ENCODE results near the gene COL4A1. TPM values are rescaled to one million over a fixed set of nuclear protein-coding genes. Genes with fewer than 3 reads are reported as not detected.
A peak's percentile ranks its signal among the peaks of the same experiment; 100 is the strongest.
"Not testable (repeated sequence)": the region's sequence is repeated elsewhere in the genome, so short reads cannot be mapped to it uniquely, and the experiment has no call there.

The COL4A1 gene
- total RNA-seq, 2 experiments from 2014 or later: not detected

DNA sequence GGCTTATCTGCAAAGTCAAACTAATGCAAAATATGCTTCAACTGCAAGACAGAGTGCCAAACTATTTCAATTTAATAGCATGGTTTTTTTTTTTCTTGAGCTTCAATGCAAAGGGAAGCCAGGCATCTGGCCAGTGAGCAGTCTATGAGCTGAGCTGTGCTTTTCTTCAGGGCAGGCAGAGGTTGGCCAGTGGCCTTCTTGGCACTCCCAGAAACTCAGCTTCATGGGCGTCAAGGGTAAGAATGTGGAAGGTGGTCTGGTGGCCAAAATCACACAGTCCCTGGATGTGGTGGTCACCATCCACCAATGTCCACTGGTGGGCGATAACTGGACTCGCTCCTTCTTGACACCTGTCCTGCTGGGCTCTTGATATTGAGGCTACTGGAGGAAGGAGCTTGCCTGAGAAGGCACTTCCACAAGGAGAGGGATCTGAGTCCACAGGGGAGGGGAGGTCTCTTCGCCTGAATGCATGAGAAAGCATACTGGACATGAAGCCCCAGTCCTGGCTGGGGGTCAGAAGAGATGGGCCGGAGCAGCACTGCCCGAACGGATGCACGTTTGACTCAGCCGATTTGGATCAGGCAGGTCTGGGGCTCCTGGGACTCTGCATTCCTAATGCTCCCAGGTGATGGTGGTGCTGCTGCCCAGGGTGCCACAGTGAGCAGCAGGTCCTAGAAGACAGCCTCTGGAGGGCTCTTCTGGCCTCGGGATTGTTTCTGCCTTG is 17.2 kb upstream of the COL4A1 start:
- H3K27ac Mint-ChIP-seq: no peak overlapping the region
- peaks cover 38% of the 10 kb centered on the region for H3K27me3 Mint-ChIP-seq
- POLR2A ChIA-PET: no interaction called here
- no peak overlapping the region for H3K4me3 Mint-ChIP-seq
- no peak for DNase-seq
- peaks cover 5% of the 10 kb centered on the region for H3K4me1 Mint-ChIP-seq
- no peaks in the 10 kb centered on the region for H3K36me3 Mint-ChIP-seq
- H3K9me3 Mint-ChIP-seq: no peaks in the 10 kb centered on the region
- no peak for ATAC-seq (ENCODE audit: low read depth)

DNA sequence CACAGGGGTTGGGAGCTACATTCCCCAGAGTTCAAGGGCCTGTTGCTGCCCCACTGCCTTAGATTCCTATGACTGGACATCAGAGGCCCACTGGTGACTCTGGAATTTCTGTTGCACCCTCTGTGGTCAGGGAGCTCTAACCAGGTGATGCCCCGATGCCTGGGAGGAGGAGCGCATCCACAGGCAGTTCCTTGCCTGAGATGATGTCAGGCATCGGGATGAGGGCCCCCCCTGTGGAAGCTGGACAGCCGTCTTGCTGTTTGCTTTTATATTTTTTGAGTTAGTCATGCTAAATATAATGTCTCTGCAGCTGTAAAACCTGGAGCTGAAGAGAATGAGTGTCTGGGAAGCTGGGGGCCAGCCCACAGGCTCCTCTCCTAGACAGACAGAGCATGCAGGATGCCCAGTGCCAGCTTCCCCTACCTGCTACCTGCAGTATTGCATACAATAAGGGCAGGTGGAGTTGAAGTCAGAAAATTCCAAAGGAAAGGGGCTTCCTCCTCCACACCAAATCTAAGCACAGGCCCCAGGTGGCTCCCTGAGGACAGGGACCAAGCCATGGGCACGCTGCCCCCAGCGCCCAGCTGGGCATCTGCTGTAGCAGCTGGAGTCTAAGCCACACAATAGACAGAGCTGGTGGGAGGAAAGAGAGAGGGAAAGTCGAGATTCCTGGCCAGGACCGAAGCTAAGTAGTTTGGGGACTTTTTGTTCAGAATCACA is 16.4 kb upstream of the COL4A1 start:
- Mint-ChIP-seq H3K36me3 (no peaks in the 10 kb centered on the region), H3K27ac (no peak overlapping the region), H3K4me3 (no peak overlapping the region), H3K9me3 (no peaks in the 10 kb centered on the region), H3K4me1 (peaks cover 5% of the 10 kb centered on the region), H3K27me3 (peaks cover 35% of the 10 kb centered on the region)
- no peak for ATAC-seq (ENCODE audit: low read depth)
- DNase-seq: no peak
- POLR2A ChIA-PET: no interaction called here

DNA sequence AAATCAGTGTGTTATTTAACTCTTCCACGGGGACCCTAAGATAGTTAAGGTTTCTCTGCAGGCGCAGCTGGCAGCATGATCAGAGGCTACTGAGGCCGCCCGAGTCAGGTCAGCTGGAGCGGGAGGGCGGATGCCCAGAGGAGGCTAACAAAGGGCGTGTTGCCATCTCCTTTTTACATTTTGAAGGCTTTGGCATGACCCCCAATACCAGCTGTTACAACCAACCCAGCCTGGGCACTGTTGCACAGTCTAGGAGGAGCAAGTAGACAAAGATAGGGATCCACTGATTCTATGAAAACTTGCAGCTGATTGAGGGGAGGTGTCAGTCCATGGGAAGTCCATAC is 15.8 kb upstream of the COL4A1 start:
- Mint-ChIP-seq H3K27ac (no peak overlapping the region), H3K4me1 (peaks cover 5% of the 10 kb centered on the region), H3K4me3 (no peak overlapping the region), H3K9me3 (no peaks in the 10 kb centered on the region), H3K36me3 (no peaks in the 10 kb centered on the region), H3K27me3 (peaks cover 38% of the 10 kb centered on the region)
- POLR2A ChIA-PET: no interaction called here
- DNase-seq: no peak
- ATAC-seq (ENCODE audit: low read depth): no peak

DNA sequence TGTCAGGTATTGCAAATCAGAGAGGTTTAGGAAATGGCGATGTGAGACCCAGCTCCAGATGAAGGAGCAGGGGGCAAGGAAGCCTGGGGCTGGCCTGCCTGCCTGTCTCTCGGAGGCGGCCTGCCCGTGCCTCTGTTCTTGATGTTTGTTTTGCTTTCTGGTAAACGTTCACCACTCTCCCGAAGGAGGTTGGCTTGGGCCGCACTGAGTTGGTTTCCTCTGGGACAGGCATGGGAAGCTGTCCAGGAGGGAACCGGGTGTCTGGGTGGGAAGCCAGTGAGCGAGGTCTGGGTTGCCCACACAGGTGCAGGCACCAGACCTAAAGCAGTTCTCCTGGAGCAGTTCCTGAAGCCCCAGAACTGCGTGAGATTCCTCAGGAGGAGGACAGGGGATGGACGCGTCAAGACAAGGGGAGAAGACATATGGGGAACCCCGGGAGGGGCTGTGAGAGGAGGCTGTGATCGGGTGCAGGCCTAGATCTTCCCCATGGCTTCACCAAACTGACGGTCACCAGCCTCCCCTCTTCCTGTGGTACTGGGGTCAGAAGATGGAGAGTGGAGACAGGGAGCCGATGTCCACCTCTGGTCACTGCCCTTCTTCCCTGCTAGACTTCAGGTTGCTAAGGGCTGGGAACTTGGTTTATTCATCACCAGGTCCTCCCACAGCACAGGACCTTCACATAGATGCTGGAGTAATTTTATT is 15.3 kb upstream of the COL4A1 start:
- POLR2A ChIA-PET: no interaction called here
- H3K36me3 Mint-ChIP-seq: no peaks in the 10 kb centered on the region
- H3K27ac Mint-ChIP-seq: no peak overlapping the region
- H3K27me3 Mint-ChIP-seq: peaks cover 40% of the 10 kb centered on the region
- no peak overlapping the region for H3K4me3 Mint-ChIP-seq
- peaks cover 5% of the 10 kb centered on the region for H3K4me1 Mint-ChIP-seq
- ATAC-seq (ENCODE audit: low read depth) (no peak), DNase-seq (no peak)
- H3K9me3 Mint-ChIP-seq: no peaks in the 10 kb centered on the region

DNA sequence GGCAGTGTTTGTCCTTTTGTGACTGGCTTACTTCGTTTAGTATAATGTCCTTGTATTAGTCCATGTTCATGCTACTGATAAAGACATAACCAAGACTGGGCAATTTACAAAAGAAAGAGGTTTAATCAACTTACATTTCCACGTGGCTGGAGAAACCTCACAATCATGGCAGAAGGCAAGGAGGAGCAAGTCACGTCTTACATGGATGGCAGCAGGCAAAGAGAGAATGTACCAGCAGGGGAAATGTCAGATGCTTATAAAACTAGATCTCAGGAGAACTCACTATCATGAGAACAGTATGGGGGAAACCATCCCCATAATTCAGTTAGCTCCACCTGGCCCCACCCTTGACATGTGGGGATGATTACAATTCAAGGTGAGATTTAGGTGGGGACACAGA is 14.6 kb upstream of the COL4A1 start:
- not testable (repeated sequence) for H3K36me3 Mint-ChIP-seq, H3K27ac Mint-ChIP-seq

DNA sequence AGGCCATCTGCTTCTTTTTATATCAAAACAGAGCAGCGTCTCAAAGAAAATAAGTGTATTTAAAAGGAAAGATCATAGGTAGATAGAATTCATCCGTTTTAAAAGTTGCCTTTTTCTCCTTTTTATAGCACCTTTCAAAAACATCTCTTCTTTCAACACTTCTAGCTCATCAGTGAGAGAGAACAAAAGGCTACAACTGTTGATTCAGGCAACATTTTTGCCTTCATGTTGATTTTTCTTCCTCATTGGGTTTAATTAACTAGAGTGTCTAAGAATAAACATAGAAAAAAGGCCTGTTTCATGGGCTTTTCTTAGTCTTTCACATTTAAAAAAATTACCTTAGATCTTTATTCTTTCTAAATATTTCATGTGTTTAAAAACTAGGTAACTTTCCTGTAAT is 13.7 kb upstream of the COL4A1 start:
- peaks cover 5% of the 10 kb centered on the region for H3K4me1 Mint-ChIP-seq
- no peak overlapping the region for H3K27ac Mint-ChIP-seq
- H3K36me3 Mint-ChIP-seq: no peaks in the 10 kb centered on the region
- ATAC-seq (ENCODE audit: low read depth) (no peak), DNase-seq (no peak)
- peaks cover 37% of the 10 kb centered on the region for H3K27me3 Mint-ChIP-seq
- no peak overlapping the region for H3K4me3 Mint-ChIP-seq
- POLR2A ChIA-PET: no interaction called here
- H3K9me3 Mint-ChIP-seq: no peaks in the 10 kb centered on the region

More for the DNA sequence above, 14.6 kb upstream of the COL4A1 start:
- H3K4me1 Mint-ChIP-seq; H3K9me3 Mint-ChIP-seq; DNase-seq; ATAC-seq (ENCODE audit: low read depth); POLR2A ChIA-PET; H3K4me3 Mint-ChIP-seq: not testable (repeated sequence)
- H3K27me3 Mint-ChIP-seq: peaks cover 37% of the 10 kb centered on the region

DNA sequence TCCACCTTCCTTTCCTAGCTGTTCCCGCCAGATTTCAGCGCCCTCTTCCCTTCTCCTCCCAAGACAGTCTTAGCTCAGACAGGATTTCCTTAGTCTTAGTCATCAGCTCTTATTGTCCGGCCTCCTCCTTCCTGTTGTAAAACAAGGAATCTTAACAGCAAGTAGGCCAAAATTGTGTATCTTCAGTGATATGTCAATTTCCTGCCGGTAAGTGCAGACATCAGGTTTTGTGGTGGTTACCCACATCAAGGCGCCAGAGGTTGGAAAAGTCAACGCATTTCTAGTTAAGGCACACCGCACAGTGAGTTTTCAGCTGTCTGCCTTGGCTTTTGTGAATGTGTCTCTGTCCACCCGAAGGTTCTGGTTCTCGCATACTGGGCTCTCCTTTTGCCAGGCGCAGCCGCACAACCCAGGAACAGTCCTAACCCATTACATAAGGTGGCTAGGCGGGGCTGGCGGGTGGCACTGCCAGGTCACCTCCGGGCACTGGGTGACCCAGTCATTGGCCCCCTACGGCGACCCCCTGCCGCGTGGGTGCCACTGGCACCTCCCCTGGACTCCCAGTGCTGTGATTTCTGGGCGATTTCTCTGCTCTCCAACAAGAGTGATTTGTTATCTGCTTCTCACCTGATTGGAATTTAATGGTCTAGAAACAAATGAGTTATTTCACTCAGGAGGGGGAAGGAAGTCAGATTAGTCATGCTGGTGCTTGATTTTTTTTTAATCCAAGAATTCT is 13.0 kb upstream of the COL4A1 start:
- Mint-ChIP-seq H3K9me3 (no peaks in the 10 kb centered on the region), H3K27ac (no peak overlapping the region), H3K27me3 (peaks cover 35% of the 10 kb centered on the region), H3K36me3 (no peaks in the 10 kb centered on the region), H3K4me1 (peaks cover 5% of the 10 kb centered on the region), H3K4me3 (no peak overlapping the region)
- ATAC-seq (ENCODE audit: low read depth): peak; percentile 10
- DNase-seq: no peak
- POLR2A ChIA-PET: no interaction called here

DNA sequence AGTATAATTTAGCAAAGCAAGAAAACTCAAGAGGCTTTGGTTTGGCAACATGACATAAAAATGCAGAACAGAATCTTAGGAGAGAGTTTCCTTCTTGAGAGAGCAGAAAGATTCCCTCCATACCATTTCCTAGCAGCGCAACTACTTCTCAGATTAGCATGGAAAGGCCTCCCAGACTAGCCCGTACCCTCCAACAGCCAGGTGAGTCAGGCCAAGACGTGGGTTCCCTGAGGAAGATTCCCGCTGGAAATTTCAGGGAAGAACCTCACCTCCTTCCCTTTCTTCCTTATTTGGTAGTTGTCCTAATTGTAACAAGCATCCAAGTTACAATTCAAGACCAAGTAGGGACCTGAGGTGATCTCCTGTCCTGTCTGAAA is 12.4 kb upstream of the COL4A1 start:
- no peaks in the 10 kb centered on the region for H3K36me3 Mint-ChIP-seq
- POLR2A ChIA-PET: no interaction called here
- no peak overlapping the region for H3K4me3 Mint-ChIP-seq
- H3K4me1 Mint-ChIP-seq: peaks cover 5% of the 10 kb centered on the region
- peaks cover 33% of the 10 kb centered on the region for H3K27me3 Mint-ChIP-seq
- ATAC-seq (ENCODE audit: low read depth): no peak
- DNase-seq: no peak
- H3K9me3 Mint-ChIP-seq: no peaks in the 10 kb centered on the region
- H3K27ac Mint-ChIP-seq: no peak overlapping the region

DNA sequence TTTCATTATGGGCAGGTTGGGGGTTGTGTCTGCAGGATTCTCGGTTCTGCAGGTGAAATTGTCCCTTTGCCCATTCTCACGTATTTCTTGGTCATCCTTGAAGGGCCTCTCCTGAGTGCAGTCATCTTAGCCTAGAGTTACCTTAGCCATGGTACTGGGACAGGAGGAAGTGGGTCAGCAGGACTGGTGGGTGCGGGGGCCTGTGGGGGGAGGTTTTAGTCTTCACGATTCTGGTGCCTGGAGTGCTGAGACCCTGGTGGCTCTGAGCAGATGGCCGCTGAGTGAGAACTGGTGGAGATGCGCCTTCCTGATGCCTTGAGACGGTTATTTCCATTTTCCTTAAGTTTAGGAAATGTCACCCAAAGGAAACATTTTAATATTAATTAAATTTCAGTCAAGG is 12.0 kb upstream of the COL4A1 start:
- ATAC-seq (ENCODE audit: low read depth) (no peak), DNase-seq (no peak)
- Mint-ChIP-seq H3K27me3 (peaks cover 35% of the 10 kb centered on the region), H3K4me1 (peaks cover 5% of the 10 kb centered on the region), H3K9me3 (no peaks in the 10 kb centered on the region), H3K4me3 (no peak overlapping the region), H3K27ac (no peak overlapping the region), H3K36me3 (no peaks in the 10 kb centered on the region)
- POLR2A ChIA-PET: no interaction called here

DNA sequence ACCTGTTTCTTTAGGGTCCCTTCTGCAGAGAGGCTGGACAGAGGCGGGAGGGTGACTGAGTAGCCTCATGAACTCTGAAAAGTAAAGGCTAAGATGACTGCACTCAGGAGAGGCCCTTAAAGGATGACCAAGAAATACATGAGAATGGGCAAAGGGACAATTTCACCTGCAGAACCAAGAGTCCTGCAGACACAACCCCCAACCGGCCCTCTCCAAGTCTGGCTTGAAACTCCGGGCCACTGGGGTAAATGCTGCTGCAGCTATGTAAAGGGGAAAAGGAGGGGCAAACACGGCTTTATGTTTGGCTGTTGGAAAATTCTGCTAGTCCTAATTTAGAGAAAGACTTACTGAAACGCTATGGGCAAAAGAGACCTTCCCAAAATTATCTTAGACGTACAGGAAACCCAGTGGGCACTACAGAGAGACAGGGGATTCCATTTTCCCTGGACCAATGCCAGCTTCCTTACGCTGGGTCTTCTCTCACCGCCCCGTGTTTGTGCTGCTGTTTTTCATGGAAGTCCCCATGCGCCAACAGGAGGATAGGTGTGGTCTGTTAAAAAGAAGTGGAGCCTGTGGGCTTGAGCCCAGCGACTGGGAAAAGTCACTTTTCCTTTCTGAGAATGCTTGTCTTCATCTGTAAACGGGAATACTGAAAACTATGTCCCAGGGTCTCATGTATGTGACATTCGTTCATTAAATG is 10.7 kb upstream of the COL4A1 start:
- Mint-ChIP-seq H3K36me3 (no peaks in the 10 kb centered on the region), H3K4me1 (peaks cover 5% of the 10 kb centered on the region), H3K27me3 (peaks cover 43% of the 10 kb centered on the region), H3K27ac (no peak overlapping the region), H3K9me3 (no peaks in the 10 kb centered on the region), H3K4me3 (no peak overlapping the region)
- ATAC-seq (ENCODE audit: low read depth) (no peak), DNase-seq (no peak)
- POLR2A ChIA-PET: no interaction called here

DNA sequence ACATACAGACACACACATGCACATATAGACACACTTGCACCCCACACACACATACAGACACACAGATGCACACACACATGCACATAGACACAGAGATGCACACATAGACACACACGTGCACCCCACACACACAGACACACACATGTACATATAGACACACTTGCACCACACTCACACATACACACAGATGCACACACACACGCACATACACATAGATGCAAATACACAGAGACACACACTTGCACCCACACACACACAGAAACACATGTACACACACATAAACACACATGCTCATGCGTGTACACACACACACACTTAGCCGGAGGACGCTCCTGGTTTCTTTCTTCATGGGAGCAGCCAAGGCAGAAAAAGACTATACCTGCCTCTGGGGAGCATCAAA is 10.1 kb upstream of the COL4A1 start:
- H3K27me3 Mint-ChIP-seq: peaks cover 44% of the 10 kb centered on the region
- H3K9me3 Mint-ChIP-seq: no peaks in the 10 kb centered on the region
- no peak overlapping the region for H3K27ac Mint-ChIP-seq
- POLR2A ChIA-PET: no interaction called here
- H3K4me3 Mint-ChIP-seq: no peak overlapping the region
- ATAC-seq (ENCODE audit: low read depth) (no peak), DNase-seq (no peak)
- no peaks in the 10 kb centered on the region for H3K36me3 Mint-ChIP-seq
- H3K4me1 Mint-ChIP-seq: peaks cover 5% of the 10 kb centered on the region

DNA sequence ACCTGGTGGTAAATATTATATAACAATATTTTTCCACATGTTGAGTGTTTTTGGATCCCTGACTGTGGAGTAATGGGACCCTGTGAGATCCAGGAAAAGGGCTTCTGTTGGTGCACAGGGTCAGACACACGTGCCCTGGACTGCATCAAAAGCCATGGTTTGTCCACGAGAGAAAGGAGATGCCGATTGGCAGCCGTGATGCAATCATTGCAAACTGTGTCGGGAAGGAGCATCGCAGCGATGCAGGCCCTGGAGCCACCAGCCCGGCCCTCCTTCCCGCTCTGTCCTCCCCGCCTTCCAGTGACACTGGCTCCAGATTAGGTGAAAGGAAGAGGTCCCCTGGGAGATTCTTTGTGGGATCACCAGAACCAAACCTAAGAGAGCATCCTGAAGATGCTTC is 9.2 kb upstream of the COL4A1 start:
- Mint-ChIP-seq H3K27ac (no peak overlapping the region), H3K36me3 (no peaks in the 10 kb centered on the region), H3K4me1 (peaks cover 5% of the 10 kb centered on the region), H3K9me3 (no peaks in the 10 kb centered on the region), H3K27me3 (peaks cover 48% of the 10 kb centered on the region), H3K4me3 (no peak overlapping the region)
- POLR2A ChIA-PET: no interaction called here
- DNase-seq: no peak
- no peak for ATAC-seq (ENCODE audit: low read depth)

DNA sequence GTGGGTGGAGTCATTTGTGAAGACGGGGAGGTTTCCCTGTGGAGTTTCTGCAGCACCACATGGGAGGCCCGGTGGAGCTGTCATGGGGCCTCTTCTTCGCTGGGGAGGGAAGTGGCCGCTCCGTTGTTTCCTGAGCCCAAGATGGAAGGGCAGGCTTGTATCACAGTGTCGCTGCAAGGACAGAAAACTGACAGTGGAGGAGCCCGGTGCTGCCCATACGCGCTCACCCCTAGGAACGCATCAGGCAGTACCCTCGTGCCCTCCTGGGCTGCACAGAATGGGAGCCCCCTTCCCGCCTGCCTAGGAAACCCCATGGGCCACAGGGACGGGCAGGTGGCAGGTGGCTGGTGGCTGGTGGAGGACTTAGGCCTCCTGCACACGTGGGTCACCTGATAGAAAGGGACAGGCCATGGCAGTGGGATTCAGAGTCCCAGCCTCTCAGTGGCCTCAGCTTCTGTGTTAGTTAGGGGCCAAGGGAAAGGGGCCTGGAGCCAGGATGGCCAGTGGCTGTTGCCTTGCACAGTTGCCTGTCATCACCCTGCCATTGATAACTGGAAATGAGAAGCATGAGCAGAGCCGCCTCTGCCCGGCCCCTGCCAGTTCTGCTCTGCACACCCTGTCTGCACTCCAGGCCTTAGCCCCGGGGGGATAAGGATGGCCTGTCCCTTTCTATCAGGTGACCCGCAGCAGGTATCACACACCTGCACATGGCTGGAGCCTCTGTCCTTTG is 7.7 kb upstream of the COL4A1 start:
- Mint-ChIP-seq H3K36me3 (no peaks in the 10 kb centered on the region), H3K27me3 (peaks cover 61% of the 10 kb centered on the region), H3K4me3 (no peak overlapping the region), H3K4me1 (peaks cover 2% of the 10 kb centered on the region), H3K27ac (no peak overlapping the region), H3K9me3 (no peaks in the 10 kb centered on the region)
- no peak for ATAC-seq (ENCODE audit: low read depth)
- no peak for DNase-seq
- POLR2A ChIA-PET: no interaction called here
